ENCODE data around the gene SMIM20.

The SMIM20 gene

DNA sequence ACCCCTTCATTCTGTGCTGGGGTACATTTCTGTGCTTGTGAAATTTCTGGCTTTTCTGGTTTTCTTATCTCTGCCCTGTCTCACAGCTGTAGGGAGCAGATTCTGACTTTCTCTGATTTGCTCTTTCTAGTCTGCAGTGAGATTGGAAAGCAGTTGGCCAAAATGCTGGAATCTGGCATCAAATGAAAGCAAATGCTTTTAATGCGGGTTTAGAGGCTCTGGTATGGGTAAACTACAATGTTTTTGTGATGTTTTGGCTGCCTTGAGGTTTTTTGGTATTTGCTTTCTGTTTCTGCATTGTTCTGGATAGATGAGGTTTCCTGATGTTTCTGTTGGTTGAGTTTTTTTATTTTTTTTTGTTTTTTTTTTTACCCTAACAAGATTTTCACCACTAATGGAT is 23.8 kb downstream of the SMIM20 start:
- TF ChIP-seq, protein P1, sequence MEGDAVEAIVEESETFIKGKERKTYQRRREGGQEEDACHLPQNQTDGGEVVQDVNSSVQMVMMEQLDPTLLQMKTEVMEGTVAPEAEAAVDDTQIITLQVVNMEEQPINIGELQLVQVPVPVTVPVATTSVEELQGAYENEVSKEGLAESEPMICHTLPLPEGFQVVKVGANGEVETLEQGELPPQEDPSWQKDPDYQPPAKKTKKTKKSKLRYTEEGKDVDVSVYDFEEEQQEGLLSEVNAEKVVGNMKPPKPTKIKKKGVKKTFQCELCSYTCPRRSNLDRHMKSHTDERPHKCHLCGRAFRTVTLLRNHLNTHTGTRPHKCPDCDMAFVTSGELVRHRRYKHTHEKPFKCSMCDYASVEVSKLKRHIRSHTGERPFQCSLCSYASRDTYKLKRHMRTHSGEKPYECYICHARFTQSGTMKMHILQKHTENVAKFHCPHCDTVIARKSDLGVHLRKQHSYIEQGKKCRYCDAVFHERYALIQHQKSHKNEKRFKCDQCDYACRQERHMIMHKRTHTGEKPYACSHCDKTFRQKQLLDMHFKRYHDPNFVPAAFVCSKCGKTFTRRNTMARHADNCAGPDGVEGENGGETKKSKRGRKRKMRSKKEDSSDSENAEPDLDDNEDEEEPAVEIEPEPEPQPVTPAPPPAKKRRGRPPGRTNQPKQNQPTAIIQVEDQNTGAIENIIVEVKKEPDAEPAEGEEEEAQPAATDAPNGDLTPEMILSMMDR (IDR thresholded peaks at IDR 0.05; ENCODE audit: low read length, missing control alignments), result no peak
- no peak overlapping the region for H3K4me3 ChIP-seq (replicated peaks; ENCODE audit: low read depth, low read length)
- DNase-seq (ENCODE audit: low read depth), result peak; percentile 64

- DNase-seq (ENCODE audit: low read depth), result no peak
- H3K4me3 ChIP-seq (replicated peaks; ENCODE audit: low read depth, low read length), result no peak overlapping the region
- TF ChIP-seq, protein P1 (IDR thresholded peaks at IDR 0.05; ENCODE audit: low read length, missing control alignments), result no peak
These were observed 24.3 kb downstream of the SMIM20 start for GRCh38 chr4:25938366-25938765.

GRCh38 chr4:25938787-25939186 is 24.8 kb downstream of the SMIM20 start:
- DNase-seq (ENCODE audit: low read depth), result peak; percentile 53
- no peak overlapping the region for H3K4me3 ChIP-seq (replicated peaks; ENCODE audit: low read depth, low read length)
- TF ChIP-seq, protein P1 (IDR thresholded peaks at IDR 0.05; ENCODE audit: low read length, missing control alignments), result no peak

DNA sequence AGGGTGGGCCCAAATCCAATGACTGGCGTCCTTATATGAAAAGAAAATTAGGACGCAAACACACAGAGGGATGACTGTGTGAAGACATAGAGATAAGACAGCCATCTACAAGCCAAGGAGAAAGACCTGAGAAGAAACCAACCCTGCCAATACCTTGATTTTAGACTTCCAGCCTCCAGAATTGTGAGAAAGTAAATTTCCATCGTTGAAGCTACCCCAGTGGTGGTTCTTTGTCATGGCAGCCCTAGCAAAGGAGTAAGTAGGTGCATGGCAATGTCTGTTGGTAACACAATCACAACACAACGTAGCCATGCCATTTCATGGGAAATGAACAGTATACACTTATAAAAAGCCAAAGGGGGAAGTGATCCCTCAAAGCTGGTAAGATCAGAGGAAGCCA is 25.3 kb downstream of the SMIM20 start:
- DNase-seq (ENCODE audit: low read depth), result no peak
- TF ChIP-seq, protein P1 (IDR thresholded peaks at IDR 0.05; ENCODE audit: low read length, missing control alignments), result no peak
- H3K4me3 ChIP-seq (replicated peaks; ENCODE audit: low read depth, low read length), result no peak overlapping the region

DNA sequence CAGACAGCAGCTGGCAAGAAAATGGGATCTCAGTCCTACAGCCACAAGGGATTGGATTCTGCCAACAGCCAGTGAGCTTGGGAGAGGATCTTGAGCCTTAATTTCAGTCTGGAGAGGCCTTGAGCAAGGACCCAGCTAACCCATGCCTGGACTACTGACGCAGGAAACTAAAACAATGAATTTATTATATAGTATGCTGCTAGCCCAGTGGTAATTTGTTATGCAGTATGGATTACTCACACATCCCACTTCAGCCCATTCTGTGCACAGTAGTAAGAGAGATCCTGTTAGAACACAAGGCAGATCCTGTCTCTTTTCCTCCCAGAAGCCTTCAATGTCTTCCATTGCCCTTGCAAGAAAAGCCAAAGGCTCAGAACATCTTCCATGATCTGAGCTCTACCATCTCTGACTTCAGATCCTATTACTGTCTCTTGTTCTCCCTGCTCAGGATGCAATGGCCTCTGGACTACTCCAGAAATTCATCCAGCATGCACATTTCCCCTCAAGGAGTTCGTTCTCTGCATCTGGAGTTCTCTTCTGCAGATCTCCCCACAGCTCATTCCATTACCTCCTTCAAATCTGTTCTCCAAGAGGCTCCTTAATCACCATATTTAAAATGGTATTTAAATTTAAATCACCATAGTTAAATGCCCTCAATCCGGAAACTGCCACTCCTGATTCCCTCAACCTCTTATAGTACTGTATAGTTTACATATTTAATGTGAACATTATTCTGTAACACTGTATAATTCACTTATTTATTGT is 27.6 kb downstream of the SMIM20 start:
- TF ChIP-seq, protein P1 (IDR thresholded peaks at IDR 0.05; ENCODE audit: low read length, missing control alignments), result no peak
- DNase-seq (ENCODE audit: low read depth), result no peak
- no peak overlapping the region for H3K4me3 ChIP-seq (replicated peaks; ENCODE audit: low read depth, low read length)

DNA sequence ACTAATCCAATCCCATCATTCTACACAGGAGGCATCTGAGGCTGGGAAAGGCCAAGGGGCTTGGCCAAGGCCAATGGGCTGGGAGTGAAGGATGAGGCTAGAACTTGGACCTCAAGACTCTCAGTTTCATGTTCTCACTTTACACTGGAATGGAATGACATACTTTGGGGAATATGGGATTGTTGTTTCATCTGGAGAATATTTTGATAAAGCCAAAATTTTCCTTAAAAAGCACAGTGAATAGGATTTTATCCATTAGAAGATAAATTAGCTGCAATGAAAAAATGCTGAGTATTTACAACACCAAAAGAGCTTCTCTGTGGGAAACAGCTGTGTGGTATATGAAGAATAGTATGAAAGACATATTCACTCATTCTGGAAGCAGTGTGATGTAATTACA is 29.3 kb downstream of the SMIM20 start:
- no peak overlapping the region for H3K4me3 ChIP-seq (replicated peaks; ENCODE audit: low read depth, low read length)
- TF ChIP-seq, protein P1 (IDR thresholded peaks at IDR 0.05; ENCODE audit: low read length, missing control alignments), result no peak
- DNase-seq (ENCODE audit: low read depth), result no peak

GRCh38 chr4:25943805-25944204 is 29.8 kb downstream of the SMIM20 start:
- no peak overlapping the region for H3K4me3 ChIP-seq (replicated peaks; ENCODE audit: low read depth, low read length)
- no peak for DNase-seq (ENCODE audit: low read depth)
- TF ChIP-seq, protein P1 (IDR thresholded peaks at IDR 0.05; ENCODE audit: low read length, missing control alignments), result no peak

Measured in fibroblast of pulmonary artery (primary cell).